Measurements from ENCODE around the gene RUNDC3A. TPM values are rescaled to one million over a fixed set of nuclear protein-coding genes. Genes with fewer than 3 reads are reported as not detected.
A peak's percentile ranks its signal among the peaks of the same experiment; 100 is the strongest.

Gene RUNDC3A
- total RNA-seq, 1 donor from 2014 or later = 2.0 TPM

- peak within 1 kb of the TSS; percentile 56 for H3K27ac ChIP-seq (ENCODE audit: low read depth, low read length)
- peak within 1 kb of the TSS; percentile 90 for H3K4me3 Mint-ChIP-seq (ENCODE audit: unreplicated experiment)
- peak within 1 kb of the TSS; percentile 79 for H3K9ac ChIP-seq (ENCODE audit: low read length)
- peak; percentile 85 for DNase-seq (ENCODE audit: low read depth)
- H4K20me1 ChIP-seq (ENCODE audit: insufficient read depth, low read length) = peaks cover 15% of the 10 kb centered on the region
- no peaks in the 10 kb centered on the region for H3K9me3 ChIP-seq (ENCODE audit: insufficient read depth, low read depth, low read length)
- H3K79me2 ChIP-seq (ENCODE audit: insufficient read depth, low read length) = peaks cover 19% of the 10 kb centered on the region
- no peak for FAIRE-seq
- peak within 1 kb of the TSS; percentile 85 for H3K4me2 ChIP-seq (ENCODE audit: low read length)
- no peaks in the 10 kb centered on the region for H3K27me3 ChIP-seq (ENCODE audit: insufficient read depth, low read length)
- H3K36me3 Mint-ChIP-seq (ENCODE audit: low read depth, unreplicated experiment) = peaks cover 5% of the 10 kb centered on the region
- peaks cover 10% of the 10 kb centered on the region for H3K4me1 ChIP-seq (ENCODE audit: insufficient read depth, low read length)
- H3K27ac Mint-ChIP-seq (ENCODE audit: unreplicated experiment) = peak within 1 kb of the TSS; percentile 47
- H2AFZ ChIP-seq (ENCODE audit: low read depth, low read length) = peak within 1 kb of the TSS; percentile 87
- H3K9me3 Mint-ChIP-seq (ENCODE audit: unreplicated experiment) = no peaks in the 10 kb centered on the region
- H3K27me3 Mint-ChIP-seq (ENCODE audit: low read depth, unreplicated experiment) = no peaks in the 10 kb centered on the region
- H3K4me1 Mint-ChIP-seq (ENCODE audit: low read depth, unreplicated experiment) = peaks cover 2% of the 10 kb centered on the region
- H3K4me3 ChIP-seq (ENCODE audit: insufficient read depth, low read depth, low read length) = peak within 1 kb of the TSS; percentile 73
- peaks cover 5% of the 10 kb centered on the region for H3K36me3 ChIP-seq (ENCODE audit: insufficient read depth, low read length)
- no peak for TF ChIP-seq CTCF (IDR thresholded peaks at IDR 0.05; ENCODE audit: insufficient read depth, low read depth, low read length)
- no peak for TF ChIP-seq EZH2 (IDR thresholded peaks at IDR 0.05; ENCODE audit: insufficient read depth, low read length)
These were observed 16.3 kb downstream of the RUNDC3A start, which contains the start of gene SLC25A39 for GRCh38 chr17:44324571-44325275. Gene SLC25A39 (minus strand): TSS chr17:44324823. CDS start chr17:44323562, 1,261 bp downstream.

DNA sequence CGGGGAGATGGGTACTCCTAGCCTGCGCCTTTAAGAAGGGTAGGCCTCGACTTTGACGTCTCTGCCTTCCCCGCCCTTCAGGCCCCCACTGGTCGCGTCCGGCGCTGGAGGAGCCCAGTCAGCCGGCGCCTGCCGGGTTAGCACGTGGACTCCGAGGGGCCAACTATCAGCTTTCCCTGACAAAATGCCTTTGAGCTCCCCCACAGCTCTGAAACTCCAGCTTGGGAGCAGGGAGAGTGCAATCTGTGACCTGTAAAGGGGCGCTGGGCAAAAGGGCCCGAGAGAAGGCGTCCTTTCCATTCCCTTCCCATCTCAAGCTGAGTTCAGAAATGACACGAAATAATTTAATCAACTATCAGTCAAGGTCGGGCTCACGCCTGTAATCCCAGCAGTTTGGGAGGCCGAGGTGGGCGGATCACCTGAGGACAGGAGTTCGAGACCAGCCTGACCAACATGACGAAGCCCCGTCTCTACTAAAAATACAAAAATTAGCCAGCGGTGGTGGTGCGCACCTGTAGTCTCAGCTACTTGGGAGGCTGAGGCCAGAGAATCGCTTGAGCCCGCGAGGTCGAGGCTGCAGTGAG lies 18.6 kb downstream of the RUNDC3A start:
- Histone ChIP-seq H3K9me3 (ENCODE audit: insufficient read depth, low read depth, low read length) (no peaks in the 10 kb centered on the region), H2AFZ (ENCODE audit: low read depth, low read length) (no peak overlapping the region), H3K27ac (ENCODE audit: low read depth, low read length) (no peak overlapping the region), H4K20me1 (ENCODE audit: insufficient read depth, low read length) (peaks cover 4% of the 10 kb centered on the region), H3K9ac (ENCODE audit: low read length) (no peak overlapping the region), H3K4me1 (ENCODE audit: insufficient read depth, low read length) (peaks cover 10% of the 10 kb centered on the region), H3K36me3 (ENCODE audit: insufficient read depth, low read length) (no peaks in the 10 kb centered on the region), H3K4me2 (ENCODE audit: low read length) (peak overlapping the region; percentile 30), H3K79me2 (ENCODE audit: insufficient read depth, low read length) (peaks cover 19% of the 10 kb centered on the region), H3K27me3 (ENCODE audit: insufficient read depth, low read length) (no peaks in the 10 kb centered on the region), H3K4me3 (ENCODE audit: insufficient read depth, low read depth, low read length) (no peak overlapping the region)
- peak overlapping the region; percentile 62 for H3K27ac Mint-ChIP-seq (ENCODE audit: unreplicated experiment)
- peak; percentile 95 for DNase-seq (ENCODE audit: low read depth)
- FAIRE-seq = no peak
- no peaks in the 10 kb centered on the region for H3K9me3 Mint-ChIP-seq (ENCODE audit: unreplicated experiment)
- H3K27me3 Mint-ChIP-seq (ENCODE audit: low read depth, unreplicated experiment) = peaks cover 3% of the 10 kb centered on the region
- TF ChIP-seq CTCF (IDR thresholded peaks at IDR 0.05; ENCODE audit: insufficient read depth, low read depth, low read length) = no peak
- TF ChIP-seq EZH2 (IDR thresholded peaks at IDR 0.05; ENCODE audit: insufficient read depth, low read length) = no peak
- peaks cover 2% of the 10 kb centered on the region for H3K4me1 Mint-ChIP-seq (ENCODE audit: low read depth, unreplicated experiment)
- H3K36me3 Mint-ChIP-seq (ENCODE audit: low read depth, unreplicated experiment) = no peaks in the 10 kb centered on the region
- no peak overlapping the region for H3K4me3 Mint-ChIP-seq (ENCODE audit: unreplicated experiment)

Measured in astrocyte (in vitro differentiated cells and primary cell).